ENCODE results near the gene MACROD1.
A peak's percentile ranks its signal among the peaks of the same experiment; 100 is the strongest.

DNA sequence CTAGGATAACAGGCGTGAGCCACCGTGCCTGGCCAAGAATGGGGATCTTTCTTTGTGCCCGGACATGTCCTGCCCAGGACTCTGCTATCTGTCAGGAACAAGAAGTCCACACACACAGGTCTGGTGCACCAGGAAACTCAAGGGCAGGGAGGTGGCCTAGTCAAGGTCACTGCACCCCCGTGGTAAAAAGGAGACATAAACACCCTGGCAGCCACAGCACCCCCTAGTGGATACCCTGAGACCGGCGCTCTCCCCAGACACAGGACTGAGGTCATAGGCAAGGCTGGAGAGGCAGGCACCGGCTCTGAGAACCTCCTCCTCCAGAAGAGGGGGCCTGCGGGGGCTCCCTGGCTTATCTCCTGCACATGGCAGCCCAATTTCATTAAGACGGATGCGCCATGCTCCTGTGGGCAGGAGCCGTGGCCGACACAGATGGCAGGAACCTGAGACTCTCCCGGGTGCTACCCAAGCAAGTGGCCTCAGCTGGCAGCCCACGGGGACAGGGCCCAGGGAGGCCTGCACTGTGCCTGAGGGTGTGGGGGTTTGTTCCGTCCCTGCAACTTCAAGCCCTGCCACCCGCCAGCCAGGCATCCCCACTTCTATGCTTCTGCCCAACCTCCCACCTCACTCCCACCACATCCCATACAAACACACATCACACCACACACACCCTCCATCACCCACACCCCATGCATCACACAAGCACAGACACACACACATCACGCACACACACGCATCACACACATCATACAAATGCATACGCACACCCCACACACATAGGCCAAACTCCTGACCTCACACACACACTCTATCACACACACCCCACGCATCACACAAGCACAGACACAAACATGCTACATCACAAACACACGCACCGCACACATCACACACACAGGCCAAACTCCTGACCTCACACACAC lies 19.6 kb downstream of the MACROD1 start:
- TF ChIP-seq, protein P1, sequence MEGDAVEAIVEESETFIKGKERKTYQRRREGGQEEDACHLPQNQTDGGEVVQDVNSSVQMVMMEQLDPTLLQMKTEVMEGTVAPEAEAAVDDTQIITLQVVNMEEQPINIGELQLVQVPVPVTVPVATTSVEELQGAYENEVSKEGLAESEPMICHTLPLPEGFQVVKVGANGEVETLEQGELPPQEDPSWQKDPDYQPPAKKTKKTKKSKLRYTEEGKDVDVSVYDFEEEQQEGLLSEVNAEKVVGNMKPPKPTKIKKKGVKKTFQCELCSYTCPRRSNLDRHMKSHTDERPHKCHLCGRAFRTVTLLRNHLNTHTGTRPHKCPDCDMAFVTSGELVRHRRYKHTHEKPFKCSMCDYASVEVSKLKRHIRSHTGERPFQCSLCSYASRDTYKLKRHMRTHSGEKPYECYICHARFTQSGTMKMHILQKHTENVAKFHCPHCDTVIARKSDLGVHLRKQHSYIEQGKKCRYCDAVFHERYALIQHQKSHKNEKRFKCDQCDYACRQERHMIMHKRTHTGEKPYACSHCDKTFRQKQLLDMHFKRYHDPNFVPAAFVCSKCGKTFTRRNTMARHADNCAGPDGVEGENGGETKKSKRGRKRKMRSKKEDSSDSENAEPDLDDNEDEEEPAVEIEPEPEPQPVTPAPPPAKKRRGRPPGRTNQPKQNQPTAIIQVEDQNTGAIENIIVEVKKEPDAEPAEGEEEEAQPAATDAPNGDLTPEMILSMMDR (IDR thresholded peaks at IDR 0.05; ENCODE audit: low read depth, low read length), result peak; percentile 89
- TF ChIP-seq POLR2A (IDR thresholded peaks at IDR 0.05; ENCODE audit: extremely low read depth, insufficient read length), result no peak
- no peak for TF ChIP-seq MYC (IDR thresholded peaks at IDR 0.05; ENCODE audit: low read depth, low read length)
